Stromal cell of bone marrow (primary cell): ENCODE data around the gene SCAF4.
"Not testable (repeated sequence)": the region's sequence is repeated elsewhere in the genome, so short reads cannot be mapped to it uniquely, and the experiment has no call there.

Source experiments
- DNase-seq: peaks from one replicate; pipeline ENCODE4 v3.0.0-alpha.2; 2012; ENCODE audit warnings: low read depth

The SCAF4 gene

DNA sequence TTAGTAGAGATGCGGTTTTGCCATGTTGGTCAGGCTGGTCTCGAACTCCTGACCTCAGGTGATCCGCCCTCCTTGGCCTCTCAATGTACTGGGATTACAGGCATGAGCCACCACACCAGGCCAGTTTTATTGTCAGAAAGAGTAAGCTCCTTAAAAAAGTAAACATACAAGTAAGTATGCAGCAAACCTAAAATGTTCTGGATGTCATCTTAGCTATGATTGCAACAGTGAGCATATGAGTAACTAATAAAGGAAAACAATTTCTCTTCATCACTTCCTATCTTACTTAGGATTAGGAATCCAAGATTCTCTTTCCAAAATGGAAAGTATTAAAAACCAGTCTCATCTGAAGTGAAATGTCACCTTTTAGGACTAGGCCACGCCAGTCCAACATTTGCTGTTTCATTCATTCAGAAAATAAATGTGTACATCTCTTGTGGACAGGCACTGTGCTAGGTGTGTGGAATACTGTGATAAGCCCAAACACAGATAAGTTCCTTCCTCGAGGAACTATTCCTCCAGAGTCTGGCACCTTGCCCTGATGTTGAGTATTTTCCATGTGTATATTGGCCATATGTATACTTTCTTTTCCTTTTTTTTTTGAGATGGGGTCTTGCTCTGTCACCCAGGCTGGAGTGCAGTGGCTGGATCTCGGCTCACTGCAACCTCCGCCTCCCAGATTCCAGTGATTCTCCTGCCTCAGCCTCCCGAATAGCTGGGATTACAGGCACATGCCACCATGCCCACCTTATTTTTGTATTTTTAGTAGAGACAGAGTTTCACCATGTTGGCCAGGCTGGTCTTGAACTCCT is 5.9 kb upstream of the SCAF4 start:
- DNase-seq, result not testable (repeated sequence)

DNA sequence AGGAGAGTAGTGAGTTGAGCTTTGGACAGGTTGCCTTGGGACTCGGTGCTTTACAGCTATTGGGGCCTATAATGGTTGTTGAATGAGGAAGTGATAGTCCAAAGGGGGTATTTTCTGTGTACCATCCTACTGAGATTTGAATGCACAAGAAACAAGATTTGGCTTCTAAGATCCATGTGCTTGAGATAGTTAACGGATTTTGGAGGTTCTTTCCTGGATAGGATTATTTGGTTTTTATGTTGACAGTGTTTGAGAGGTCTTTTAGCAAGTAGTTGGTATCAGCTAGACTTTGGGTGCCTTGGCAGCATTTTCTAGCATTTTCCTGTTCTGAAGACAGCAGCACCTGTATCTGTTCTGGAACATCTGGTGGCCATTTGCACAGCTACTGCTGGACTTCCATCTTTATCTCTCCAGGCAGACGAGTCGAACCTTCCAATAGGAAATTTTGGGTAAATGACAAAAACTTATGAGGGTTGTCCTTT is 3.6 kb upstream of the SCAF4 start:
- DNase-seq, result no peak

DNA sequence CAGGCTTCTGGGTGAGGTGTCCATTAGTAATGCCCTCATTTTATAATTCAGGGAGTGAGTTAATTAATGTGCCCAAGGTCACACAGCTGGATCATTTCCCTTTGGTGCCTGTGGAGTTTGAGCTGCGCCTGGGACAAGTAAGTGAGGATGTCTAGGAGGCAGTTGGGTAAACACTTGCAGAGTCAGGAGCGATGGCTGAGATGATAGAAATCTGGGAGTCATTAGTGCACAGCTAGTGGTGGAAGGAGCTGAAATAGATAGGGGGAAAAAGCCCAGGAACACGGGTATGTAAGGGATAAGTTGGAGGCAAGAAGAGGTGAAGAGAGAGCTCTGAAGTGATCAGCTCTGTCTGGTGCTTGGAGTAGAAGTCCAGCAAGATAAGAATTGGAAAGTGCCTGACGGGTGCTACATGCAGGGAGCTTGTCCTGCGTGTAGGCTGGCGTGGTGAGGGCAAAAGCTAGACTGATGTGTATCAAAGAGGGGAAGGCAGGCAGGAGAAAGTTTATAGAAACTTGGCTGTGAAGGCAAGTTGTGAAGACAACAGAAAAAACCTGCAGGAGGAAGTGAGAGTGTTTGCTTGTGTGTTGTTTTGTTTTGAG is 1.7 kb upstream of the SCAF4 start:
- no peak for DNase-seq

DNA sequence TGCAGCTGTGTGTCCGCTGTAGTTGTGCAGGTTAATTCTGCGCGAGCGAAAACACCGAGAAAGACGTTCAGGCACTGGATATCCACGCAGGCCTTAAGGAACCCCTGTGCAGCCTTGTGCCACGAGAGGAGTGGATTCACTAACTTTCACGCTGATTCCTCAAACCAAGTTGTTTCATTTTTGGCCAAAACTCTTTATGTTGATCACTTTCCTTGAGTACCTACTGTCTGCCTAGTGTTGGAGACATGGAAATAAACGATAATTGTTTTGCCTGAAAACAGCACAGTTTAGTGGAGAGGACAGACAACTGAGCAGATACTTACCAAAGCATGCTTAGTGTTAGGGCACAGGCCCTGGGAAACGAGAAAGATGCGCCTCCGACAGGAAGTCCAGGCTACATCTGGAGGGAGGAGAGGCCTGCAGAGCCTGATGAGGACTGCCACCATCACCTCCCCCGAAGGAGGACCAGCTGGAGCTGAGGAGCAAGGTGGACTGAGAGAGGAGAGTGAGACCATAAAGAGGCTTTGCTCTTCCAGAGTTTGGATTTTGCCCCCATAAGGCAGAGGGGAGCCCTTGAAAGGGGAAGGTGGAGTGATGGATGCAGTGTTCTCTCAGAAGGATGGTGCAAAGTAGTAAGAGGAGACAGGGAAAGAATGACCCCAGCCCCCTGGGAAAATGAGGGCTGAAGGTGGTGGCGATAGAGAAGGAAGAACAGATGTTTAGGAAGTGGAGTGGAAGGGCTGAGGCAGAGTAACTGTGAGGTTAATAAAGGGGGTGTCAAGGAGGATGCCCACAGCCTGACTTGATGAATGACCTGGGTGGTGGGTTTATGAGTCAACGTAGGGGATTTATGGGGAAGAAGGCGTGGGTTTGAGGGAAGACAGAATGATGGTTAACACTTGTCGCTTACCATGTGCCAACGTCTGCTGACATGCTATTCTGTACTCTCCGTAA is 956 bp upstream of the SCAF4 start:
- DNase-seq, result no peak

DNA sequence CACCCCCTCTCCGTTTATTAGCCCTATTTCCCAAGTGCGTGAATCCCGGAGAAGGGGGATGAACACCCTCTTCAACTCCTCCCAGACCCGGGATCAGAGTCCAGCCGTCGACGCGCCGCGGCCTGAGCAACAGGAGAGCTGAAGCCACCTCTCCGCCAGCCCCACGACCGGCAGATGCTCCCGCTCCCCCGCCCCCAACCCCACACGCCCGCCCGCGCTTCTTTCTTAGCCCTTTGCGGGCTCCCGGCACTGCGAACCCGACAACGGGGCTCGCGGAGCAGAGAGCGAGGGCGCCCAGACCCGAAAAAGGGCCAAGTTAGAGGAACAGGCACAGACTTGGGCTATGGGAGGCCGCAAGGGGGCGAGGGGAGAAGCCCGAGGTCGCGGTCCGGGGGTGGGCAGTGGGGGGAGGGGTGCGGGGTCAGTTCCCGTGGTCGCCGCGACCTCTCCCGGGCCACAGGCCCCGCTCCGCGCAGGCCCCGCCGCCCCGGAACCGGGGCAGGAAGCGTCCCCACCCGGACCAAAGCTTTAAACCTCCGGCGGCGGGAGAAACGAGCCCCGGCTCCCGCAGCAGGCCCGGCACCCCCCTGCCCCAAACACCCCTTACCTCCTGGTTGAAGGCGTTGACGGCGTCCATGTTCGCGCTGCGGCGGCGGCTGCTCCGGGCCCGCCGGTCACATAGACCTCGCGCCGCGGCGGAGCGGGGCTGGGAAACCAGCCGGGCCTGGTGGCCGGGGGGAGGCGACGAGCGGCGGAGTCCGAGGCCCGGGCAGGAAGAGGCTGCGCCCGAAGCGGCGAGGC is 662 bp downstream of the SCAF4 start:
- DNase-seq, result no peak

DNA sequence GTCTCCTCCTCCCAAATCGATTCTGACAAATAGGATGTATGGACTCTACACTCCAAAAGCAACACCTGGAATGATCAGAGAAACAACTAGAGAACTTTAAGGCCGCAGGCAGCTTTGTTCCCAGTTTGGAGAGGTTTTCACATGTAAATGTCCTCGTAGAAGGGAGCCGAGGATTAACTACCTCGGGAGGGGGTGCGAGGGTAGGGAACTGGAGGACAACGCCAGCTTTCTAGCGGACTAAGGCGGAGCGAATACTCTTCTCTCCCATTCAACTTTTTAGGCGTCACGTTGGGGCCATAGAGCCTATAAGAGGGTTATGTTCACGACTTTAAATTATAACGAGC is 1.2 kb downstream of the SCAF4 start:
- no peak for DNase-seq

DNA sequence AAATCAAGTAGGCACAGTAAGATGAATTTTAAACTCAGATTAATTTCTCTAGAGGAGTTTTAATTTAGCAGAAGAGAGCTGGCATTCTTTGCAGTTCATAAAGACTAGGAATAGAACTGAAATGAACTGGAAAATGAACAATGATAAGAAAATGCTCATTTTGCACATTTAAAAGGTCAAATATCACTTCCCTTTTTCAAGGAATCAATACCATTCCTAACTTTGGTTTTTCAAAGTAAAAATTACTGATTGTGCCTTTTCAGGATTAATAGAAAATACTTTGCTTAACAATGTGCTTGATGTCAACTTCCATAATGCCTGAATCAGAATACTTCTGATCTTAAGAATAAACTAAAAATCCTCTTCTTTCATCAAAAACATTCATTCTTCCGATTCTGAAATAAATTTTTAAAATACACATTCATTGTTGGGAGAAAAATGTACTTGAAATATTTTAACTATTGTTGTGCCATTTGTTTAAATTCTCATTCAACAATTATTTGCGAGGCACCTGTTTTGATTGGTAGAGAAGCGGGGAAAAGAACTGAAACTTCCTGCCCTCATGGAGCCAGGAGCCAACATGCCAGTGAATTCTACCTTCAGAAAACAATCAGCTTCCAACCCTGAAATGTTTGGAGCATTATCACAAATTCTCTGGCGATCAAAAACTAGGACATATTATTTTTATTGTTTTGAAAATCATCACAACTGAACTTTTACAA is 2.1 kb downstream of the SCAF4 start:
- no peak for DNase-seq

DNA sequence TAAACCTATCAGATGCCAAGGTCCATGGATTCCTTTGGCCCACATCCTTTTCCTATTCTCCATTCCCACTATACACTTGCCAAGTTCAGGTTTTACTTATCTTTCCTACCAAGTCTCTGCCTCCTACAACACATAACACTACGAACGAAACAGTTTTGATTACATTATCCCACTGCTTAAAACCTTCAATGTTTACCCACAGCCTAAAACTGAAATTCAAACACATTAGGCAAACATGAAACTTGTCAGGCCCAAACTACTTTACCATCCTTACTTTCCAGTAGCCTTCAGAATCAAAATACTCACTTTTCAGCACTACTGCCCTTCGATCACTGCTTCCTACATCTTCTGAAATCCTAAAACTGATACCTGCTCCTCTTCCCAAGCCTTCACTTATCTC is 3.0 kb downstream of the SCAF4 start:
- DNase-seq, result no peak

DNA sequence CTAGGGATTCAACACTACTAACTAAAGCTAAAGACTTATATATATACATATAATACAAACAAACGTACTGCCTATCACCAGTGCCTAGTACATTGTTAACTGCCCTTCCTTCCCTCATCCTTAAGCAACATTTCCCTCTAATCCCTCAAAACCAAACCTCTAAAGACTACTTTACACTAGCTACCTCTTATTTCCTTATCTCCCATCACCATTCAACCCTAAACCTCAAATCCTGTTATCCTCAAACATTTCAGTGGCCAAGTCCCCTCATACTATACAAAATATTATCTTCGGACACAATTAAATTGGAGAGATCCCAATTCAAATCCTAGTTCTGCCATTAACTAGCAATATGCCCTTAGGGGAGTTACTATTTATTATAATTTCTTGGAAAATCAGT is 3.7 kb downstream of the SCAF4 start:
- no peak for DNase-seq

DNA sequence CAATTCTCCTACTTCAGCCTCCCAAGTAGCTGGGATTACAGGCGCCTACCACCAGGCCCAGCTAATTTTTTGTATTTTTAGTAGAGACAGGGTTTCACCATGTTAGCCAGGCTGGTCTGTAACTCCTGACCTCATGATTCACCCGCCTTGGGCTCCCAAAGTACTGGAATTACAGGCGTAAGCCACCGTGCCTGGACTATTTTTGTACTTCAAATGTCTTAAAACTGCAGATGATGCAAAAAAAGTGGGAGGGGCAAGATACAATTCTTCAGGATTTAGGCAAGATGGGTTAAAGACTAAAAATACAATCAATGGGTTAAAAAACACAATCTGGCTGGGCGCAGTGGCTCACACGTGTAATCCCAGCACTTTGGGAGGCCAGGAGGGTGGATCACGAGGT is 4.7 kb downstream of the SCAF4 start:
- DNase-seq, result no peak

DNA sequence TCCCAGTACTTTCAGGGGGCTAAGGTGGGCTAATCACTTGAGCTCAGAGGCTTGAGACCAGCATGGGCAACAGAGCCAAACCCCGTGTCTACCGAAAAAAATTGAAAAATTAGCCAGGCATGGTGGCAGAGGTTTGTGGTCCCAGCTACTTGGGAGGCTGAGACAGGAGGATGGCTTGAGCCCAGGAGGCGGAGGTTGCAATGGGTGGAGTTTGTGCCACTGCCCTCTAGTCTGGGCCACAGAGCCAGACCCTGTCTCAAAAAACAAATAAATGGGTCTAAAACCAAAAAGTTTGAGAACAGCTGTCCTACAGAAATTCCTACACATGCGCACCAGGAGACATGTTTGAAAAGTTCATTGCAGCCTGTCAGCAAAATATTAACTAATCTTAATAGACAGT is 5.5 kb downstream of the SCAF4 start:
- DNase-seq, result no peak

DNA sequence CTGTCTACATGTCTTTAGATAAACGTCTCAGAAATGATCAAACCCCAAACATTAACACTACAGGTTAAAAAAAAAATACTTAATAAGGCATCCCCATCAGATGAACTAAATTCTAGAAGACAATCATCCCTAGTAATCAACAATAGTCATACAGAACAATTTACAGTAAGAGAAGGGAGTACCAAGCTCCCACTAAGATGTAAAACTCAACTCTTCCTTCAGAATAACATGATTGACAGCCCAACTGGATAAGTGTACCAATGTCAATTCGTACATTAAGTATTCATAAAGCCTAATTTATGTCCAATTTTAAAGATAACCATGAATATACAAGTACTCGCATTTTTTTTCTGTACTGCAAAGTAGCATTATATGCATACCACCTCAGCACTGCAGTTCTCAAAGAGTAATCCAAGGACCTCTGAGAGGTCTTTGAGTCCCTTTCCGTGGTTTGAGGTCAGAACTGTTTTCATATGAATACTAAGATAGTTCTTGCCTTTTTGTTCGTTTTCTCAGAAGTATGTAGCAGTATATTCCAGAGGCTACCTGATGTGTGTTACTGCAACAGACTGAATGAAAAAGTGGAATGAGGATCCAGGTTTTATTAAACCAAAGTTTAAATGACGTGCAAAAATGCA is 6.6 kb downstream of the SCAF4 start:
- DNase-seq, result no peak

DNA sequence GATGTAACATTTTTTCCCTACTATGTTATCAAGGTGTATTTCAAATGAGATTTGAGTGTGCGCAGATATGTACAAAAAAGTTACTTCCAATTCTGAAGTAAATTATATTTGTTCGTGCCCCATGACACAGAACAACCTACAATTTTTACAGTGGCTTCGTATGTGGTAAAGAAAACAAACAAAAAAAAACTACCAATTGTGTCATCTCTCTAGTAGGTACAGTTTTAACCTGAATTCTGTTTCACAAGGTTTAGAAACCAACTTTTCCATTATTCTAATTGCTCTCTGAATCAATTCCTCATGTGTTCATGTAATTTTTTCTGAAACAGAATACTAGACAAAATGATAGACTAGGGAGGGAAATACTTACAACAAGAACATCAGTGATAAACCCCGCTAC is 7.4 kb downstream of the SCAF4 start:
- no peak for DNase-seq

DNA sequence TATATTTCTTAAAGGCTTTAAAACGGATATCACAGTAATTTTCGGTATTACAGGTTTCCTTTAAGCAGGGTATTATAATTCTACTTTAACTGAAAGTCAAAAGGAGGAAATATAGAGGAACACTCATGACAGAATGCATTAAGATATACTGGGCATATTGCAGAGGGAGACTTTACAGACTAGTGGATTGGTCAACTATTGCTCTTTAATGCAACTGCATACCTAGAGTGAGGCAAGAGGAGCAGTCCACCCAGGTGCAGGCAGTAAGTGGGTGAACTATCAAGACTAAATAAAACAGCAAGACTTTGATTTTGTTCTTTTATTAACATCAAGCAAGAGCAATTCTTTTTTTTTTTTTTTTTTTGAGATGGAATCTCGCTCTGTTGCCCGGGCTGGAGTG is 10.5 kb downstream of the SCAF4 start:
- no peak for DNase-seq

DNA sequence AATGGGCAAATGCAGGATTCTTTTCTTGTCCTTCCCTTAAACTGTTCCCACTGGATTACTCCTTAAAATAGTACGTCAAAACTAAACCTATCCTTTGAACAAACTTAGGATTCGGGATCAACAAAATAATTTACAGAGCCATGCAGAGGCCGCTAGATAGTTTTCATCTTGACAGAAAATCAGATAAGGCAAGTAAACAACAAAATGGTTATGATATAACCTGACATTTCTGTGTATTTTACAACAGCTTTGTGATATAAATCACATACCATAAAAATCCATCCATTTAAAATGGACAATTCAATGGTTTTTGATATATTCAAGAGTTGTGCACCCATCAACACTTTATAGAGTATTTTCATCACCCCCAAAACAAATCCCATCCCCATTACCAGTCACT is 11.2 kb downstream of the SCAF4 start:
- DNase-seq, result no peak

DNA sequence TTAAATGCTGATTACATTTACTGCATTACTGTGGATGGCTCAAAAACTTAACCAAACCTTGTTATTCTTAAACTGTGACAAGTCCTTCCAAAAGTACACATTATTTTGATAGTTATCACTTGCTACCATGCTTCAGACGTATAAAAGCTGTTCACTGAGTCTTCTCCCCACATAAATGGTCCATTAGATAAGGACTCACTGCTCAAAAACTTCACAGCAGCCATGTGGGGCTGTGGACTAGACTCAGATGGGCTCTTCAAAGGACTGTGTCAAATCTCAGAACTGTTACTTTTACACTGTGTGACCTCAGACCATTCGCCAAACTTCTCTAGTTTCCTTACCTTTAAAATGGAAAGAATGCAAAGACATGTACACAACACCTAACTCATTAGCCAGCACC is 11.6 kb downstream of the SCAF4 start:
- no peak for DNase-seq

DNA sequence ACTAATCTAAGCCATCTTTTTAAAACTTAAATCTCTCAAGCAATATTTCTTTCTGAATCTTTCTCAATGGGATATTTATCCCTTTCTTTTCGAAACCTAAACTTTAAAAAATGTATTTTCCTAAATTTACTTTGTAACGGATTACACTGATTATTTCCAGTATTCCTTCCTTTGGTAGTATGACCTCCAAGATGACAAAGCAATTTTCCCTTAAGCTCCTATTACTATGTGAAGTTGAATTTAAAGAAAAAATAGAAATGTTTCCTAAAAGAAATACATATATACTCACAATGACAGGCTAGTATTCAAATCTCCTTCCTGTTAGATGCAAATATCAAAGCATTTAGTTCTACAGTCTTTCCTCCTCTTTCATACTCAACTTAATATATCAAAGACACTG is 15.8 kb downstream of the SCAF4 start:
- no peak for DNase-seq

DNA sequence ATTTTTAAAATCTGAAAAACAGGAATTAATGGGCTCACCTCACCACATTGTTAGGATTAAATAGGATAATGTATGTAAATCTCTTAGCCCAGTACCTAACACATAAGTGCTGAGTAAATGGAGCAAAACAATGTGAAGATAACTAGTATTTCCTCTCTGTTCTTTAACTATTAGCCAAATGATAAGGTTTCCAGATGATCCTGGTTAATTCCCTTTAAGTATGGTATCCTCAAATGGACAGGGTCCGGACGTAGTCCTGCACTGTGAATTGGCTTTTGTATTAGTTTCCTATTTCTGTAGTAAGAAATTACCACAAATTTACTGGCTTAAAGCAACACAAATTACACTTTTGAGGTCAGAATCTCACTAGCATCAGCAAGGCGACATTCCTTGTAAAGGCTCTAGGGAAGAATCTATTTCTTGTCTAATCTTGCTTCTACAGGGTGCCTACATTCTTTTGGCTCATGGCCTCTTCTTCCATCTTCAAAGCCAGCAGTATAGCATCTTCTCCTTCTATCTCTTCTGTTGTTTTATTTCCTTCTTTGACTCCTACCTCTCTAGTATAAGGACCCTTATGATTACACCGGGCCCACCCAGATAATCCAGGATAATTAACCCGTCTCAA is 17.1 kb downstream of the SCAF4 start:
- no peak for DNase-seq

DNA sequence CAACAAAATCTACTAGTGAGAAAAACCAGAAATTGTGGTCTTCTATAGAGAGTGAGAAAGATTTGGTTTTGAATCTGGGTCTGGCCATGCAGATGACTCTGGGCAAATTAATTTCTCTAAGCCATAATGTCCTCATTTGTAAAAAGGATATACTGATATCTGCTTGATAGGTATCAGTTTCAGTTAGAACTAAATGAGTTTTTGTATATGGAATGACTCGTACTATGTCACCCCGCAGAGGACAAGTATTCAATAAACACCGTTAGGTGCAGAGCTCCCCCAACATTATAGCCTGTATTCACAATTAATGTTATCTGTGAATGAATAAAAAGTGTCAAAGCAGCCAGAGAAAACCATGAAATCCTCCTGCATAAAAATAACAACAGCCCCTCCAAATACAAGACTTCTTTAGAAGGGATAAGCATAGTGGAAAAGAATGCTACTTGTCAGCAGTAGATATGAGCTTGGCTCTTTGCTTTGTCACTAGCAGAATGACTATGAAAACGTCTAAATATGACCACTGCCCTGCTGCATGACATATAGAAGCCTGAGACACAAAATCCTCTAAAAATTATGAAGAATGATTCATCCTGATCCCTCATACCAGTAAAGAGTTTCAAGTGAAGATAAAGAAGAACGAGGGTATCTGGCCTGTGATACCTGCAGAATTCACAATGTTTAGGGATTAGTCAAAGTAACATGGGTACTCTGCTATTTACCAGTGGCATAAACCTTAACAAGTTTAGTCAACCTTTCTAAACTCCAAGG is 17.8 kb downstream of the SCAF4 start:
- DNase-seq, result no peak

DNA sequence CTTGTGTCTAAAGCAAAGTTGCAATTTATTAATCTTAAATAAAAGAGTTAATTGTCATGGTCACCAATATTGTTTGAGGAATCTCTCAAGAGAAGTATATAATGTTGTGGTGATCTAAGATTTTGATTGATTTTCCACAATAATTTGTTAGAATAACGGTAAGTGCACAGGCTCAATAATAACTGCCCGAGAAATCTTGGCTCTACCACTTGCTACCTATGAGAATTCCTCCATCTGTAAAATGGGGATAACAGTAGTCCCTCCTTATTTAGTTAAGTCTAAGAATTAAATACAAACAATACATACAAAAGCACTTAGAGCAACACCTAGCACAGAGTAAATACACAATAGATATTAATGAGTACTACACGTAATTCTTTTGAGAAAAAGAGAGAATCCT is 18.8 kb downstream of the SCAF4 start:
- DNase-seq, result no peak
